Measurements from ENCODE around the gene CCDC182. TPM values are rescaled to one million over a fixed set of nuclear protein-coding genes. Genes with fewer than 3 reads are reported as not detected.

The CCDC182 gene
- total and polyA plus RNA-seq, 2 of the 13 experiments (the other 11 are each of a cell fraction or from before 2014, with no cell fraction given) = not detected

DNA sequence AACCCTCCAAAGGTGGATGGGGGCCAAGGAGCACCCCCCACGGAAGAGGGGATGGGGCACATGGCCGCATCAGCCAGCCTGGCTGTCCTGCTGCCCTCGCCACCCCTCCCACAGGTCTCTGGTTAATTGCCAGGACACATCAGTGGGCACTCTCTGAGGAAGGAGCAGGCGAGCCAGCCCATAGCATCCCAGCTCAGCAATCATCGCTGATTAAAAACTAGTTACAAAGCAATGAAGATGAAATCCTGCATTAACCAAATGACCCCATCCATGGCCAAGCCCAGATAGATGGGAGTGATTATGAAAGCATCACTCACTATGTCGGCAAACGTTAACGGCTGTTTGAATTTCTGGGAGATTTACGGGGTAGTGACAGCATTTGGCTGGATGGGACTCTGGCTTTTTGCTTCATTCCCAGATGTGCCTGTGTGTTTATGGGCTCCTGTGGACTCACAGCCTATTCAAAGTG is 45.3 kb downstream of the CCDC182 start:
- BruUV-seq (replicated peaks) = no TSS peak
- Histone ChIP-seq H3K4me1 (ENCODE audit: insufficient read depth, low read length) (peaks cover 24% of the 10 kb centered on the region), H3K27ac (ENCODE audit: extremely low read length, insufficient read depth, low read length) (no peak overlapping the region), H3K9me3 (ENCODE audit: low read length) (no peaks in the 10 kb centered on the region), H2AFZ (ENCODE audit: low read length) (no peak overlapping the region), H3K79me2 (ENCODE audit: insufficient read depth, low read length) (no peaks in the 10 kb centered on the region), H4K20me1 (ENCODE audit: insufficient read depth, low read length) (no peaks in the 10 kb centered on the region), H3K27me3 (ENCODE audit: control insufficient read depth in 1 of 2, insufficient read depth in 2 of 2, low read length in 2 of 2) (no peaks in the 10 kb centered on the region), H3K4me2 (ENCODE audit: low read depth, low read length) (no peak overlapping the region), H3K36me3 (replicated peaks in 1 of 2; ENCODE audit: control insufficient read depth in 1 of 2, insufficient read depth in 2 of 2, low read length in 2 of 2) (no peaks in the 10 kb centered on the region), H3K4me3 (replicated peaks in 1 of 3; ENCODE audit: insufficient read depth in 1 of 3, low read depth in 2 of 3, low read length in 3 of 3) (no peak overlapping the region), H3K9ac (ENCODE audit: insufficient read depth, low read depth, low read length) (no peak overlapping the region)
- CTCF ChIA-PET (ENCODE audit: low intra/inter-chr PET ratio, low total read pairs) = no interaction called here
- POLR2A ChIA-PET = no interaction called here
- ATAC-seq = no peak
- TF ChIP-seq MAF1 (CRISPR knock-in tag; IDR thresholded peaks at IDR 0.05; ENCODE audit: borderline replicate concordance) = no peak
- TF ChIP-seq ZNF3 (CRISPR knock-in tag; IDR thresholded peaks at IDR 0.05) = no peak
- TF ChIP-seq ZNF329 (CRISPR knock-in tag; IDR thresholded peaks at IDR 0.05; ENCODE audit: low read depth) = no peak
- TF ChIP-seq, protein P1, sequence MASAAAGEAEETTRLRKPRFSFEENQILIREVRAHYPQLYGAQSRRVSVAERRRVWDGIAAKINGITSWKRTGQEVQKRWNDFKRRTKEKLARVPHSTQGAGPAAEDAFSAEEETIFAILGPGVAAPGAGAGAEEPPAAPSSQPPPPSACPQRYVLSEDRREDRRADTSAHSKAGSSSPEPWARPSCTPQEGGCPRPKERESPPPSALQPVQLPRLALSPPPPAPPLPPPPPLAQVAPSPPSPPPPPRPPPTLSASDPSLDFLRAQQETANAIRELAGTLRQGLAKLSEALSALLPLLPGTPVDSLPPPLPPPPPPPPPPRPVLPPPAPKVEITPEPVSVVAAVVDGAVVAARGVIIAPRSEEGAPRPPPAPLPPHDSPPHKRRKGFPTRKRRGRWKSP (CRISPR knock-in tag; IDR thresholded peaks at IDR 0.05) = no peak
- no peak for TF ChIP-seq ZNF350 (CRISPR knock-in tag; IDR thresholded peaks at IDR 0.05; ENCODE audit: borderline replicate concordance, low read depth)
- TF ChIP-seq ZNF333 (CRISPR knock-in tag; IDR thresholded peaks at IDR 0.05; ENCODE audit: borderline replicate concordance) = no peak
- TF ChIP-seq, protein P2, sequence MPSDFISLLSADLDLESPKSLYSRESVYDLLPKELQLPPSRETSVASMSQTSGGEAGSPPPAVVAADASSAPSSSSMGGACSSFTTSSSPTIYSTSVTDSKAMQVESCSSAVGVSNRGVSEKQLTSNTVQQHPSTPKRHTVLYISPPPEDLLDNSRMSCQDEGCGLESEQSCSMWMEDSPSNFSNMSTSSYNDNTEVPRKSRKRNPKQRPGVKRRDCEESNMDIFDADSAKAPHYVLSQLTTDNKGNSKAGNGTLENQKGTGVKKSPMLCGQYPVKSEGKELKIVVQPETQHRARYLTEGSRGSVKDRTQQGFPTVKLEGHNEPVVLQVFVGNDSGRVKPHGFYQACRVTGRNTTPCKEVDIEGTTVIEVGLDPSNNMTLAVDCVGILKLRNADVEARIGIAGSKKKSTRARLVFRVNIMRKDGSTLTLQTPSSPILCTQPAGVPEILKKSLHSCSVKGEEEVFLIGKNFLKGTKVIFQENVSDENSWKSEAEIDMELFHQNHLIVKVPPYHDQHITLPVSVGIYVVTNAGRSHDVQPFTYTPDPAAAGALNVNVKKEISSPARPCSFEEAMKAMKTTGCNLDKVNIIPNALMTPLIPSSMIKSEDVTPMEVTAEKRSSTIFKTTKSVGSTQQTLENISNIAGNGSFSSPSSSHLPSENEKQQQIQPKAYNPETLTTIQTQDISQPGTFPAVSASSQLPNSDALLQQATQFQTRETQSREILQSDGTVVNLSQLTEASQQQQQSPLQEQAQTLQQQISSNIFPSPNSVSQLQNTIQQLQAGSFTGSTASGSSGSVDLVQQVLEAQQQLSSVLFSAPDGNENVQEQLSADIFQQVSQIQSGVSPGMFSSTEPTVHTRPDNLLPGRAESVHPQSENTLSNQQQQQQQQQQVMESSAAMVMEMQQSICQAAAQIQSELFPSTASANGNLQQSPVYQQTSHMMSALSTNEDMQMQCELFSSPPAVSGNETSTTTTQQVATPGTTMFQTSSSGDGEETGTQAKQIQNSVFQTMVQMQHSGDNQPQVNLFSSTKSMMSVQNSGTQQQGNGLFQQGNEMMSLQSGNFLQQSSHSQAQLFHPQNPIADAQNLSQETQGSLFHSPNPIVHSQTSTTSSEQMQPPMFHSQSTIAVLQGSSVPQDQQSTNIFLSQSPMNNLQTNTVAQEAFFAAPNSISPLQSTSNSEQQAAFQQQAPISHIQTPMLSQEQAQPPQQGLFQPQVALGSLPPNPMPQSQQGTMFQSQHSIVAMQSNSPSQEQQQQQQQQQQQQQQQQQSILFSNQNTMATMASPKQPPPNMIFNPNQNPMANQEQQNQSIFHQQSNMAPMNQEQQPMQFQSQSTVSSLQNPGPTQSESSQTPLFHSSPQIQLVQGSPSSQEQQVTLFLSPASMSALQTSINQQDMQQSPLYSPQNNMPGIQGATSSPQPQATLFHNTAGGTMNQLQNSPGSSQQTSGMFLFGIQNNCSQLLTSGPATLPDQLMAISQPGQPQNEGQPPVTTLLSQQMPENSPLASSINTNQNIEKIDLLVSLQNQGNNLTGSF (CRISPR knock-in tag; IDR thresholded peaks at IDR 0.05) = no peak
- TF ChIP-seq EEA1 (CRISPR knock-in tag; IDR thresholded peaks at IDR 0.05; ENCODE audit: borderline replicate concordance) = no peak
- no peak for TF ChIP-seq U2AF1 (optimal IDR thresholded peaks at IDR 0.05; ENCODE audit: low read depth, low read length)
- TF ChIP-seq SOX5 (CRISPR knock-in tag; IDR thresholded peaks at IDR 0.05; ENCODE audit: borderline replicate concordance) = no peak
- TF ChIP-seq TMF1 (CRISPR knock-in tag; IDR thresholded peaks at IDR 0.05; ENCODE audit: low read depth) = no peak
- TF ChIP-seq ZC3H13 (CRISPR knock-in tag; IDR thresholded peaks at IDR 0.05) = no peak
- TF ChIP-seq ZIK1 (CRISPR knock-in tag; IDR thresholded peaks at IDR 0.05; ENCODE audit: borderline replicate concordance, low read depth) = no peak
- no peak for TF ChIP-seq ZBTB21 (CRISPR knock-in tag; IDR thresholded peaks at IDR 0.05)
- in situ Hi-C loops (cut with HindIII; ENCODE audit: extremely low pct_ligation_motif_present, low pct_unique_long_range_greater_than_20kb) (no loop called here), intact Hi-C loops (cut with micrococcal nuclease; ENCODE audit: unreplicated experiment) (no loop called here)
- FAIRE-seq = no peak
- no peak for DNase-seq (ENCODE audit: low spot score)
- 76% methylated on average over 9 of the region's 9 CpGs for WGBS (ENCODE audit: low lambda C conversion rate)

Data from HepG2 (cell line).